ENCODE data around the gene MEF2C. TPM values are rescaled to one million over a fixed set of nuclear protein-coding genes. Genes with fewer than 3 reads are reported as not detected.

The MEF2C gene
- total and polyA plus RNA-seq, 2 donors = 8.0 to 12.8 TPM

- Histone ChIP-seq H3K27ac (ENCODE audit: low read depth in 1 of 2, low read length in 1 of 2) (no peak overlapping the region), H3K27me3 (ENCODE audit: control insufficient read depth in 2 of 2, insufficient read depth in 1 of 2, low read length in 1 of 2) (no peaks in the 10 kb centered on the region), H3K9me3 (ENCODE audit: control insufficient read depth in 2 of 2, insufficient read depth in 1 of 2, low read length in 1 of 2) (no peaks in the 10 kb centered on the region), H3K4me1 (ENCODE audit: control insufficient read depth in 2 of 2, insufficient read depth in 2 of 2, low read length in 2 of 2) (no peaks in the 10 kb centered on the region), H3K36me3 (ENCODE audit: control insufficient read depth in 2 of 2, insufficient read depth in 2 of 2, low read length in 1 of 2) (no peaks in the 10 kb centered on the region), H3K4me3 (ENCODE audit: low read length in 2 of 2) (no peak overlapping the region)
- no peak for DNase-seq (ENCODE audit: low read depth in 6 of 9, low spot score in 9 of 9)
- WGBS = 96% methylated on average over 4 of the region's 4 CpGs
These were observed 43.7 kb downstream of the MEF2C start for GRCh38 chr5:88839238-88839637.

- H3K4me3 ChIP-seq (ENCODE audit: low read length in 2 of 2) = no peak overlapping the region
- no peaks in the 10 kb centered on the region for H3K36me3 ChIP-seq (ENCODE audit: control insufficient read depth in 2 of 2, insufficient read depth in 2 of 2, low read length in 1 of 2)
- 83% methylated on average over 1 of the region's 1 CpG for WGBS
- H3K4me1 ChIP-seq (ENCODE audit: control insufficient read depth in 2 of 2, insufficient read depth in 2 of 2, low read length in 2 of 2) = no peaks in the 10 kb centered on the region
- H3K9me3 ChIP-seq (ENCODE audit: control insufficient read depth in 2 of 2, insufficient read depth in 1 of 2, low read length in 1 of 2) = no peaks in the 10 kb centered on the region
- H3K27me3 ChIP-seq (ENCODE audit: control insufficient read depth in 2 of 2, insufficient read depth in 1 of 2, low read length in 1 of 2) = no peaks in the 10 kb centered on the region
- no peak for DNase-seq (ENCODE audit: low read depth in 6 of 9, low spot score in 9 of 9)
- no peak overlapping the region for H3K27ac ChIP-seq (ENCODE audit: low read depth in 1 of 2, low read length in 1 of 2)
These were observed 44.5 kb downstream of the MEF2C start for GRCh38 chr5:88838500-88838899.

- 91% methylated on average over 1 of the region's 1 CpG for WGBS
- Histone ChIP-seq H3K27me3 (ENCODE audit: control insufficient read depth in 2 of 2, insufficient read depth in 1 of 2, low read length in 1 of 2) (no peaks in the 10 kb centered on the region), H3K4me1 (ENCODE audit: control insufficient read depth in 2 of 2, insufficient read depth in 2 of 2, low read length in 2 of 2) (no peaks in the 10 kb centered on the region), H3K27ac (ENCODE audit: low read depth in 1 of 2, low read length in 1 of 2) (no peak overlapping the region), H3K9me3 (ENCODE audit: control insufficient read depth in 2 of 2, insufficient read depth in 1 of 2, low read length in 1 of 2) (no peaks in the 10 kb centered on the region), H3K36me3 (ENCODE audit: control insufficient read depth in 2 of 2, insufficient read depth in 2 of 2, low read length in 1 of 2) (no peaks in the 10 kb centered on the region), H3K4me3 (ENCODE audit: low read length in 2 of 2) (no peak overlapping the region)
- no peak for DNase-seq (ENCODE audit: low read depth in 6 of 9, low spot score in 9 of 9)
These were observed 45.2 kb downstream of the MEF2C start for GRCh38 chr5:88837817-88838216.

- DNase-seq (ENCODE audit: low read depth in 6 of 9, low spot score in 9 of 9) = no peak
- 97% methylated on average over 4 of the region's 4 CpGs for WGBS
- Histone ChIP-seq H3K27me3 (ENCODE audit: control insufficient read depth in 2 of 2, insufficient read depth in 1 of 2, low read length in 1 of 2) (no peaks in the 10 kb centered on the region), H3K9me3 (ENCODE audit: control insufficient read depth in 2 of 2, insufficient read depth in 1 of 2, low read length in 1 of 2) (no peaks in the 10 kb centered on the region), H3K4me1 (ENCODE audit: control insufficient read depth in 2 of 2, insufficient read depth in 2 of 2, low read length in 2 of 2) (no peaks in the 10 kb centered on the region), H3K4me3 (ENCODE audit: low read length in 2 of 2) (no peak overlapping the region), H3K27ac (ENCODE audit: low read depth in 1 of 2, low read length in 1 of 2) (no peak overlapping the region), H3K36me3 (ENCODE audit: control insufficient read depth in 2 of 2, insufficient read depth in 2 of 2, low read length in 1 of 2) (no peaks in the 10 kb centered on the region)
These were observed 45.8 kb downstream of the MEF2C start for GRCh38 chr5:88837222-88837621.

- H3K4me1 ChIP-seq (ENCODE audit: control insufficient read depth in 2 of 2, insufficient read depth in 2 of 2, low read length in 2 of 2) = no peaks in the 10 kb centered on the region
- no peaks in the 10 kb centered on the region for H3K36me3 ChIP-seq (ENCODE audit: control insufficient read depth in 2 of 2, insufficient read depth in 2 of 2, low read length in 1 of 2)
- no peaks in the 10 kb centered on the region for H3K27me3 ChIP-seq (ENCODE audit: control insufficient read depth in 2 of 2, insufficient read depth in 1 of 2, low read length in 1 of 2)
- WGBS = 79% methylated on average over 5 of the region's 5 CpGs
- DNase-seq (ENCODE audit: low read depth in 6 of 9, low spot score in 9 of 9) = no peak
- no peaks in the 10 kb centered on the region for H3K9me3 ChIP-seq (ENCODE audit: control insufficient read depth in 2 of 2, insufficient read depth in 1 of 2, low read length in 1 of 2)
- H3K27ac ChIP-seq (ENCODE audit: low read depth in 1 of 2, low read length in 1 of 2) = no peak overlapping the region
- H3K4me3 ChIP-seq (ENCODE audit: low read length in 2 of 2) = no peak overlapping the region
These were observed 46.7 kb downstream of the MEF2C start for GRCh38 chr5:88836195-88836838.

GRCh38 chr5:88834499-88834898, 48.5 kb downstream of the MEF2C start:
- Histone ChIP-seq H3K27ac (ENCODE audit: low read depth in 1 of 2, low read length in 1 of 2) (no peak overlapping the region), H3K4me1 (ENCODE audit: control insufficient read depth in 2 of 2, insufficient read depth in 2 of 2, low read length in 2 of 2) (peaks cover 0 to 2% of the 10 kb centered on the region in 2 donors)
- 95% methylated on average over 4 of the region's 4 CpGs for WGBS

GRCh38 chr5:88834131-88834462, 48.9 kb downstream of the MEF2C start:
- Histone ChIP-seq H3K4me3 (ENCODE audit: low read length in 2 of 2) (no peak overlapping the region), H3K4me1 (ENCODE audit: control insufficient read depth in 2 of 2, insufficient read depth in 2 of 2, low read length in 2 of 2) (peaks cover 0 to 4% of the 10 kb centered on the region in 2 donors), H3K36me3 (ENCODE audit: control insufficient read depth in 2 of 2, insufficient read depth in 2 of 2, low read length in 1 of 2) (no peaks in the 10 kb centered on the region), H3K27me3 (ENCODE audit: control insufficient read depth in 2 of 2, insufficient read depth in 1 of 2, low read length in 1 of 2) (no peaks in the 10 kb centered on the region), H3K27ac (ENCODE audit: low read depth in 1 of 2, low read length in 1 of 2) (no peak overlapping the region), H3K9me3 (ENCODE audit: control insufficient read depth in 2 of 2, insufficient read depth in 1 of 2, low read length in 1 of 2) (no peaks in the 10 kb centered on the region)
- no peak for DNase-seq (ENCODE audit: low read depth in 6 of 9, low spot score in 9 of 9)
- WGBS = 93% methylated on average over 2 of the region's 2 CpGs

More at GRCh38 chr5:88834499-88834898, 48.5 kb downstream of the MEF2C start:
- no peak overlapping the region for H3K4me3 ChIP-seq (ENCODE audit: low read length in 2 of 2)
- DNase-seq (ENCODE audit: low read depth in 6 of 9, low spot score in 9 of 9) = no peak
- no peaks in the 10 kb centered on the region for H3K36me3 ChIP-seq (ENCODE audit: control insufficient read depth in 2 of 2, insufficient read depth in 2 of 2, low read length in 1 of 2)
- no peaks in the 10 kb centered on the region for H3K27me3 ChIP-seq (ENCODE audit: control insufficient read depth in 2 of 2, insufficient read depth in 1 of 2, low read length in 1 of 2)
- H3K9me3 ChIP-seq (ENCODE audit: control insufficient read depth in 2 of 2, insufficient read depth in 1 of 2, low read length in 1 of 2) = no peaks in the 10 kb centered on the region

GRCh38 chr5:88833371-88834130, 49.4 kb downstream of the MEF2C start:
- WGBS = 20% methylated on average over 7 of the region's 7 CpGs
- no peak overlapping the region for H3K27ac ChIP-seq (ENCODE audit: low read depth in 1 of 2, low read length in 1 of 2)
- H3K9me3 ChIP-seq (ENCODE audit: control insufficient read depth in 2 of 2, insufficient read depth in 1 of 2, low read length in 1 of 2) = no peaks in the 10 kb centered on the region
- no peaks in the 10 kb centered on the region for H3K36me3 ChIP-seq (ENCODE audit: control insufficient read depth in 2 of 2, insufficient read depth in 2 of 2, low read length in 1 of 2)
- no peak overlapping the region for H3K4me3 ChIP-seq (ENCODE audit: low read length in 2 of 2)
- peaks cover 0 to 6% of the 10 kb centered on the region in 2 donors for H3K4me1 ChIP-seq (ENCODE audit: control insufficient read depth in 2 of 2, insufficient read depth in 2 of 2, low read length in 2 of 2)
- DNase-seq (ENCODE audit: low read depth in 6 of 9, low spot score in 9 of 9) = peak in 6 of 9 donors; percentile 33 to 79 (median 51)
- H3K27me3 ChIP-seq (ENCODE audit: control insufficient read depth in 2 of 2, insufficient read depth in 1 of 2, low read length in 1 of 2) = no peaks in the 10 kb centered on the region

- no peak for DNase-seq (ENCODE audit: low read depth in 6 of 9, low spot score in 9 of 9)
- Histone ChIP-seq H3K4me3 (ENCODE audit: low read length in 2 of 2) (no peak overlapping the region), H3K27ac (ENCODE audit: low read depth in 1 of 2, low read length in 1 of 2) (no peak overlapping the region), H3K9me3 (ENCODE audit: control insufficient read depth in 2 of 2, insufficient read depth in 1 of 2, low read length in 1 of 2) (no peaks in the 10 kb centered on the region), H3K27me3 (ENCODE audit: control insufficient read depth in 2 of 2, insufficient read depth in 1 of 2, low read length in 1 of 2) (no peaks in the 10 kb centered on the region), H3K4me1 (ENCODE audit: control insufficient read depth in 2 of 2, insufficient read depth in 2 of 2, low read length in 2 of 2) (peaks cover 3 to 12% of the 10 kb centered on the region in 2 donors), H3K36me3 (ENCODE audit: control insufficient read depth in 2 of 2, insufficient read depth in 2 of 2, low read length in 1 of 2) (no peaks in the 10 kb centered on the region)
- 98% methylated on average over 1 of the region's 1 CpG for WGBS
These were observed 51.2 kb downstream of the MEF2C start for GRCh38 chr5:88831816-88832215.
